Urinary bladder (tissue), 4 donors: ENCODE data around the gene VIM. TPM values are rescaled to one million over a fixed set of nuclear protein-coding genes. Genes with fewer than 3 reads are reported as not detected.
"Not testable (repeated sequence)": the region's sequence is repeated elsewhere in the genome, so short reads cannot be mapped to it uniquely, and the experiment has no call there.

Experiments
- DNase-seq: peaks from one replicate; pipeline ENCODE4 v3.0.0-alpha.2; 2015; ENCODE audit errors: extremely low spot score
- H3K27ac ChIP-seq: one replicate; pipeline ENCODE4 v1.5.1; 2013; ENCODE audit warnings: low read depth, mild to moderate bottlenecking, moderate library complexity
- H3K36me3 ChIP-seq: one replicate; pipeline ENCODE4 v1.6.1; 2013; ENCODE audit warnings: mild to moderate bottlenecking, moderate library complexity; ENCODE audit not compliant: insufficient read depth
- H3K4me1 ChIP-seq: one replicate; pipeline ENCODE4 v1.6.1; 2013; ENCODE audit warnings: mild to moderate bottlenecking, moderate library complexity; ENCODE audit not compliant: insufficient read depth
- H3K4me3 ChIP-seq: one replicate; pipeline ENCODE4 v1.5.1; 2013; ENCODE audit warnings: low read depth, low read length
- WGBS: extraction: QIAGEN DNeasy Blood & Tissue Kit; methylation state at CpG from one replicate; pipeline ENCODE4 v1.1.7; 2013; 5-methylcytosine and 5-hydroxymethylcytosine counted together
- polyA plus RNA-seq: library from polyadenylated mRNA; stranded (reverse); fragments of 200-250 nt; gene quantifications from one replicate; pipeline ENCODE4 v1.2.3, GENCODE V29; 2013
- total RNA-seq: library from RNA; depleted of rRNA; stranded (reverse); fragments of >200 nt; gene quantifications from one replicate; pipeline ENCODE4 v1.2.3, GENCODE V29; 2014
- donor health status: healthy with polysubstance abuse.
- donor health status: healthy.

VIM gene
- total and polyA plus RNA-seq, 2 donors: 1,379 to 1,825 TPM

DNA sequence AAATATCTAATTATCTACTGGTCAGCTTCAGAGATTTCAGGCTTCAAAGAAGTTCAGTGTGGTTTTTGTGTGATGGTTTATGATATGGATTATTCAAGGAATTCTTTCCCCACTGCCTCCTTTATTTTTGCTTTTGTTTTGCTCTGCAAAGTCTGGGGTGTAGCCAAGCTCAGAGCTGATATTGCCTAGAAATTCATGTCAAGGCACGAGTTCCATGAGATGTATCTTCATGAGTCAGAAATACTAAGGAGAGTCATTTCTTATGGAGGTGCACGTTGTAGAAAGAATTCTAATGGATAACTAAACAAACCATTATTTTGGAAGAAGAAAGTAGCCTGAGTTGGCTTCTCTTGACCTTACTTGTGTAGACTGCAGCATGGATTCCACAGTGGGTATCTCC, 37.4 kb downstream of the VIM start:
- no peak overlapping the region for H3K4me3 ChIP-seq
- no peak overlapping the region for H3K27ac ChIP-seq
- no peaks in the 10 kb centered on the region for H3K36me3 ChIP-seq
- H3K4me1 ChIP-seq: no peaks in the 10 kb centered on the region
- 59% methylated on average over 2 of the region's 2 CpGs for WGBS
- DNase-seq: no peak

DNA sequence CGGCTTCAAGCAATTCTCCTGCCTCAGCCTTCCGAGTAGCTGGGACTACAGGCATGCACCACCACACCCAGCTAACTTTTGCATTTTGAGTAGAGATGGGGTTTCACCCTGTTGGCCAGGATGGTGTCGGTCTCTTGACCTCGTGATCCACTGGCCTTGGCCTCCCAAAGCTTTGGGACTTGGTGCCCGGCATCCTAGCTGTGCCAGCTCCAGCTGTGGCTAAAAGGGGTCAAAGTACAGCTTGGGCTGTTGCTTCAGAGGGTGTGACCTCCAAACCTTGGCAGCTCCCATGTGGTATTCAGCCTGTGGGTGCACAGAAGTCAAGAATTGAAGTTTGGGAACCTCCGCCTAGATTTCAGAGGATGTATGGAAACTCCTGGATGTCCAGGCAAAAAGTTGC, 38.5 kb downstream of the VIM start:
- not testable (repeated sequence) for H3K4me3 ChIP-seq, H3K4me1 ChIP-seq, DNase-seq, H3K36me3 ChIP-seq, H3K27ac ChIP-seq
- 93% methylated on average over 6 of the region's 6 CpGs for WGBS

DNA sequence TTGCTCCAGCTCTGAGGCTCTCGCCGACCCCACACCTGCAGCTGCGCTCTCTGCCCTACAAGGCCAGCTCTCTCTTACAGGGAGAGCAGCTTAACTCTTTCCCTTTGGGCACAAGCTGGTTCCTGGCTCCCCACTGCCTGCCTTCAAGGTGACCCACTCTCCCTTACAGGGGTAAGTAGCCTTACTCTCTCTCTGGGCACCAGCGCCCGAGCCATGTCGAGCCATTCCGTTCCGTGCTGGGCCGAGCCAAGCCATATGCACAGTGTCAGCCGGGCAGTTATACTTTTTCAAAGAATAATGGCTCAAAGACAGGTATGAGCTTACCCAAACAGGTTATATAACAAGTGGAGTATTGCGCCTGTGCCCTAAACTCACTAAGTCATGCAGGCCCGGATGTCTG, 44.6 kb downstream of the VIM start:
- no peak for DNase-seq
- H3K27ac ChIP-seq: no peak overlapping the region
- 89% methylated on average over 12 of the region's 12 CpGs for WGBS
- H3K4me1 ChIP-seq: no peaks in the 10 kb centered on the region
- no peak overlapping the region for H3K4me3 ChIP-seq
- no peaks in the 10 kb centered on the region for H3K36me3 ChIP-seq

DNA sequence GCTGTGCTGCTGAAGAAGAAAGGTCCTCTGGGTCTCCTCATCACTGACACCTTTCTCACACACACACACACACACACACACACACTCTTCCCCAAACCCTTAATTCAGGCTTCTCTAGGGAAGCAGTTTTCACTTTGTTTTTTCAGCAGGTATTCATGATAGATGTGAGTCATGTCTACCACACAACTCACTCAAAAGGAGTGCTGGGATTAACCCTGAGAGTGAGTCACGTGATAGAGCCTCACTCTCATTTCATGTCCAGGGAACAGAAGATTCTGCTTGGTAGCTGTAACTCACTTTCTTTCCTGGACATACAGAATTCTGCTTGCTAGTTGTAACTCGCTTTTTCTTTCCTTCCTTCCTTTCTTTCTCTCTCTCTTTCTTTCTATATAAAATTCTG, 45.4 kb downstream of the VIM start:
- no peak overlapping the region for H3K4me3 ChIP-seq
- no peaks in the 10 kb centered on the region for H3K4me1 ChIP-seq
- H3K36me3 ChIP-seq: no peaks in the 10 kb centered on the region
- H3K27ac ChIP-seq: no peak overlapping the region
- DNase-seq: no peak
- 68% methylated on average over 2 of the region's 2 CpGs for WGBS

DNA sequence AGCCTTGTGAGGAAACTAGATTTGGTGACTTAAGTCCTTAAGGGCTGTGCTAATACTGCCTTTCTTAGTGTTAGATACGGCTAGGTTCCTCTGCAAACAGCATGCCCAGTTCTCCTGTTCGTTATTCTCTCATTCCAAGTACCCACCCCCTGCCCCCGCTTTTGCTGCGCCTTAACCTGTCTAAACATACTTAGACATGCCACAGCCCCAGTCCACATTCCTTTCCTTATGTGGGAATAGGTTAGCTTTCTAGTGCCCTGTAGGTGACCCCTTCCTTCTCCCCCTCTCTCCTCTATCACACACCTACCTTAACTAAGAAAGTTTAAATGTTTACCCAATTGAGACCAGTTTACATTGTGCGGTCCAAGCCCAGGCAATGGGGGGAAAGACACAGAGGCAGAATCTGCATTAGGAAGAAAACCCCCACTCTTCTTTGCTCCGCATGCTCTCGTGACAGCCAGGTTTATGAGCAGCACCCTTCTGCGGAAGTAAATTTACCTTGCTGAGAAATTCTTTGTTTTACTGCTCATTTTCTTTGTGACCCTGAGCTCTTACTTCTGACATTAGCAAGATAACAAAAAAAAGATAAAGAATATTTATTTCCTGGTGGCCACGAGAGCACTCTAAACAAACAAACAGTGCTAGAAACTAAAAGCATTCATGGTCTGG, 48.8 kb downstream of the VIM start:
- Histone ChIP-seq H3K27ac (no peak overlapping the region), H3K4me3 (no peak overlapping the region), H3K36me3 (no peaks in the 10 kb centered on the region), H3K4me1 (no peaks in the 10 kb centered on the region)
- no peak for DNase-seq
- 85% methylated on average over 9 of the region's 9 CpGs for WGBS

DNA sequence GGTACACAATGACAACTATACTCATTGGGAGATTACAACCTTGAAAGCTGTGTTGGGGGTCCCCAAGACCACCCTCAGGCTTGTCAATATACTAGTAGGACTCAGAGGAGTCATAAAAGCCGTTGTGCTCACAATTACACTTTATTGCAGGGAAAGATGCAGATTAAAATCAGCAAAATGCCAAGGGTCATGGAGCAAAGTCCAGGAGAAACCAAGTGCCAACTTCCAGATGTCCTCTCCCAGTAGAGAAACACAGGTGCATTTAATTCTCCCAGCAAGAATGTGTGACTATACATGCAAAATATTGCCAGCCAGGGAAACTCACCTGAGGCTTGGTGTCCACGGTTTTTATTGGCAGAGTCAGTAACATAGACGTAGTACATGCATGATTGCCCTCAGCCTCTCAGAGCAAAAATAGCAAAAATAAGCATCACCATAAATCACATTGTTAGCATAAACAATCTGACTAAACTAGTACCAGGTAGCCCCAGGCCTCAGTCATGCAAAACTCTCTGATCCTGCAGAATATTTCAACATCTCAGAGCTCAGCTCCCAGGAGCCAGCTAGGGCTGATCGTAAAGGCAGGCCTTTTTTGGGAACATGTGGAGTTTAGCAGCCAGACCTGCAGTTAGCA, 50.7 kb downstream of the VIM start:
- no peaks in the 10 kb centered on the region for H3K4me1 ChIP-seq
- no peaks in the 10 kb centered on the region for H3K36me3 ChIP-seq
- WGBS: 58% methylated on average over 4 of the region's 4 CpGs
- no peak overlapping the region for H3K4me3 ChIP-seq
- H3K27ac ChIP-seq: no peak overlapping the region
- no peak for DNase-seq

DNA sequence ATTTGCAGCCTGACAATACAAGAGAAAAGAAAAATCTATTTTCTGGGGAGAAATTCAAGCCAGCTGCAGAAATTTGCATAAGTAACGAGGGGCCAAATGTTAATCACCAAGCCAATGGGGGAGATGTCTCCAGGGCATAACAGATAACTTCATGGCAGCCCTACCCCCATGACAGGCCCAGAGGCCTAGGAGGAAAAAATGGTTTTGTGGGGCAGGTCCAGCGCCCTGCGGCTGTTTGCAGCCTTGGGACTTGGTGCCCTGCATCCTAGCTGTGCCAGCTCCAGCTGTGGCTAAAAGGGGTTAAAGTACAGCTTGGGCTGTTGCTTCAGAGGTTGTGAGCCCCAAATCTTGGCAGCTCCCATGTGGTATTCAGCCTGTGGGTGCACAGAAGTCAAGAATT, 54.3 kb downstream of the VIM start:
- Histone ChIP-seq H3K36me3 (no peaks in the 10 kb centered on the region), H3K4me3 (no peak overlapping the region), H3K4me1 (no peaks in the 10 kb centered on the region), H3K27ac (no peak overlapping the region)
- no peak for DNase-seq
- WGBS: 82% methylated on average over 3 of the region's 3 CpGs

DNA sequence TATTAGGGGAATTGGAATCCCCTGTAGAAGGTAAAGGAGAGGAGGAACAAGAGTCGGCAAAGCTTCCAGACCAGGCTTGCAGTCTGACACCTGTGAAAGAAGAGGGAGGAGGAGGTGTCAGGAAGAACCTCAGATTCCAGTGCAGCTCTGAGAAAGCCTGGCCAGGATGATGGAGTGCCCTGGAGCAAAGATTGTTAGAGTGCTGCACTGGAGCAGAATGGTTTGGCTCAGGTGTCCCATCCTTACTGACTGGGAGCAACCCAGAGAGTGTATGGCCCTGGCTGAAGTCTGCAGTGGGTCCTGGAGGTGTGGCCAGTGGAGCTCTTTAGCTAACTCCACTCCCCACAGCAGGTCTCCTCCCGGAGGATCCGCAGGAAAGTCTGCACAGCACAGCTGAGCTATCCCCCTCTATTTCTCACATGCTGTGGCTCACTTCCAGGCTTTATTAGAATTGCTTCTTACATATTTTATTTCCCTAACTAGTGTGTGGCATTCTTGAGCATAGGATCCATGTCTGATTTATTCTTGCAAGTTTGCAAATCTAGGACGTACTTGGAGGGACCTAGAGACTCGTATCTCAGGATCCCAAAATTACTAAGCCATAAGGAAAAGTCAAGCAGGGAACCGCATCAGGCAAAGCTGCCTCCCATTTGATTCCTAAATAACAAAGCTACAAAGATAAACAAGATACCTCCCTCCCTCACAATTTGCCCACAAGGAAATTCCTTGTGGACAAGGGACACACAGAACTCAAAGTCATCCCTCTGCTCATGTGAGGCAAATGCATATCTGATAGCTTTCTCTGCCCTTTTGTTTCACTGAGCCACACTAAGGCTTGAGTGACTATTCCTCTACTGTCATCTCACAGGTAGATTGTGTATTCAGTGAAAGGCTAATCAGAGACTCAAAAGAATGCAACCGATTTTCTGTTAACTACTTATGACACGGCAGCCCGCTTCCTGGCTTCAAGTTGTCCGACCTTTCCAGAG, 58.8 kb downstream of the VIM start:
- Histone ChIP-seq H3K36me3 (no peaks in the 10 kb centered on the region), H3K4me1 (no peaks in the 10 kb centered on the region), H3K4me3 (no peak overlapping the region), H3K27ac (no peak overlapping the region)
- DNase-seq: no peak
- WGBS: 61% methylated on average over 10 of the region's 10 CpGs

Other genes with a start within 250 kb of the VIM start
- gene CUBN, start 98.4 kb upstream of the VIM start, total RNA-seq: 6.1 TPM
- 0.54 TPM for gene CUBN, start 98.4 kb upstream of the VIM start, polyA plus RNA-seq
- gene TRDMT1, start 26.6 kb upstream of the VIM start, total RNA-seq: 31.5 TPM
- 3.0 TPM for gene TRDMT1, start 26.6 kb upstream of the VIM start, polyA plus RNA-seq
- 3.7 TPM for gene ST8SIA6, start 226.4 kb downstream of the VIM start, total RNA-seq
- gene ST8SIA6, start 226.4 kb downstream of the VIM start, polyA plus RNA-seq: 0.79 TPM